GM18867 (cell line): Measurements from ENCODE around the gene TMEM9.

Experiments
- ATAC-seq: cut with Tn5 transposase; IDR thresholded peaks from one replicate; pipeline ENCODE4 v1.9.1; 2021; ENCODE audit warnings: mild to moderate bottlenecking, moderate library complexity; ENCODE audit not compliant: unreplicated experiment

TMEM9 gene

GRCh38 chr1:201131398-201131797 lies 22.9 kb downstream of the TMEM9 start:
- no peak for ATAC-seq

- no peak for ATAC-seq
These were observed 25.3 kb downstream of the TMEM9 start for GRCh38 chr1:201128962-201129361.

- ATAC-seq = no peak
These were observed 25.8 kb downstream of the TMEM9 start for GRCh38 chr1:201128476-201128875.

GRCh38 chr1:201127755-201128455 lies 26.4 kb downstream of the TMEM9 start:
- no peak for ATAC-seq

- ATAC-seq = no peak
These were observed 27.2 kb downstream of the TMEM9 start, which contains the start of gene ASCL5 for GRCh38 chr1:201126832-201127754. ASCL5 (minus strand) TSS chr1:201127184; CDS start chr1:201115372, 11,812 bp downstream.

- no peak for ATAC-seq
These were observed 27.8 kb downstream of the TMEM9 start for GRCh38 chr1:201126463-201126831.

GRCh38 chr1:201125800-201126199 lies 28.5 kb downstream of the TMEM9 start:
- no peak for ATAC-seq

- ATAC-seq = no peak
These were observed 29.3 kb downstream of the TMEM9 start for GRCh38 chr1:201125019-201125418.

GRCh38 chr1:201123866-201124265 lies 30.4 kb downstream of the TMEM9 start:
- no peak for ATAC-seq

GRCh38 chr1:201122321-201122957 lies 31.8 kb downstream of the TMEM9 start:
- ATAC-seq = no peak

GRCh38 chr1:201119206-201120197 lies 34.8 kb downstream of the TMEM9 start:
- ATAC-seq = no peak

- no peak for ATAC-seq
These were observed 38.2 kb downstream of the TMEM9 start for GRCh38 chr1:201116091-201116490.

GRCh38 chr1:201115390-201115937 lies 38.8 kb downstream of the TMEM9 start:
- no peak for ATAC-seq

- peak; percentile 76 for ATAC-seq
These were observed 39.8 kb downstream of the TMEM9 start for GRCh38 chr1:201114245-201115131.

GRCh38 chr1:201113451-201114244 lies 40.6 kb downstream of the TMEM9 start:
- ATAC-seq = no peak

GRCh38 chr1:201112926-201113325 lies 41.3 kb downstream of the TMEM9 start:
- ATAC-seq = no peak

- no peak for ATAC-seq
These were observed 42.0 kb downstream of the TMEM9 start, which contains the start of gene CACNA1S for GRCh38 chr1:201112173-201112731. CACNA1S (minus strand) TSS chr1:201112426; CDS start chr1:201112339, 87 bp downstream.

- ATAC-seq = no peak
These were observed 42.6 kb downstream of the TMEM9 start for GRCh38 chr1:201111672-201112071.
